HEK293 (cell line): ENCODE data around the gene DHRS2.

Experiments
- CTCF ChIA-PET: fragments of 350-600 bp; formaldehyde crosslinking; extraction: SDS; loops from one replicate; lab custom pipeline; 2021; ENCODE audit warnings: antibody characterized with exemption; lab: Yijun Ruan, JAX
- POLR2A ChIA-PET: fragments of 300-600 bp; formaldehyde crosslinking; extraction: SDS; loops from one replicate; lab custom pipeline; 2020; ENCODE audit warnings: antibody characterized with exemption, inconsistent platforms; lab: Yijun Ruan, JAX
- H3K27ac ChIP-seq: fragments of 200-500 bp; sonication (Bioruptor generic); 2 replicates; pipeline ENCODE4 v1.5.1; 2014; ENCODE audit warnings: low read depth, low read length, control low read depth, inconsistent platforms; ENCODE audit errors: extremely low read depth
- H3K36me3 ChIP-seq, 2 experiments: fragments of 200-500 bp in 1 of 2; sonication (Bioruptor generic) in 1 of 2; 1 replicate in 1 of 2; 2 replicates in 1 of 2; pipeline ENCODE4 v1.5.1; 2014 to 2017; ENCODE audit warnings: inconsistent platforms in 2 of 2, low read length in 2 of 2; ENCODE audit not compliant: control insufficient read depth in 2 of 2, insufficient read depth in 1 of 2
- H3K4me1 ChIP-seq: fragments of 200-500 bp; sonication (Bioruptor generic); 2 replicates; pipeline ENCODE4 v1.5.1; 2014; ENCODE audit warnings: mild to moderate bottlenecking, low read length, inconsistent platforms; ENCODE audit not compliant: control insufficient read depth, insufficient read depth
- H3K4me3 ChIP-seq: 2 replicates; pipeline ENCODE4 v1.5.1; 2011; ENCODE audit warnings: low read depth, mild to moderate bottlenecking, control low read depth, low read length, moderate library complexity
- H3K9me3 ChIP-seq: fragments of 200-500 bp; sonication (Bioruptor generic); 2 replicates; pipeline ENCODE4 v1.5.1; 2014; ENCODE audit warnings: low read depth, low read length, inconsistent platforms; ENCODE audit not compliant: control insufficient read depth, insufficient read depth
- ELK4 ChIP-seq: IDR thresholded peaks from 2 replicates; pipeline ENCODE4 v1.6.1; 2011; ENCODE audit warnings: mild to moderate bottlenecking, low read depth, low read length, borderline replicate concordance
- MYNN ChIP-seq: fragments of 450-650 bp; formaldehyde crosslinking; IDR thresholded peaks from 2 replicates; pipeline ENCODE4 v1.5.1; 2016; ENCODE audit warnings: missing biosample characterization, missing genetic modification characterization, borderline replicate concordance
- TRIM28 ChIP-seq: IDR thresholded peaks from 2 replicates; pipeline ENCODE4 v1.6.1; 2011; ENCODE audit warnings: low read length, control low read depth, borderline replicate concordance
- YY2 ChIP-seq: fragments of 450-650 bp; formaldehyde crosslinking; IDR thresholded peaks from 2 replicates; pipeline ENCODE4 v1.5.1; 2016; ENCODE audit warnings: missing biosample characterization, missing genetic modification characterization
- ZBTB21 ChIP-seq: fragments of 450-650 bp; formaldehyde crosslinking; IDR thresholded peaks from 2 replicates; pipeline ENCODE4 v1.5.1; 2017; ENCODE audit warnings: missing biosample characterization, missing genetic modification characterization
- ZFP3 ChIP-seq: fragments of 450-650 bp; formaldehyde crosslinking; IDR thresholded peaks from 2 replicates; pipeline ENCODE4 v1.5.1; 2016; ENCODE audit warnings: low read depth, missing biosample characterization, missing genetic modification characterization
- ZNF112 ChIP-seq: fragments of 450-650 bp; formaldehyde crosslinking; IDR thresholded peaks from 2 replicates; pipeline ENCODE4 v1.5.0; 2017; ENCODE audit warnings: missing biosample characterization, missing genetic modification characterization
- ZNF274 ChIP-seq, 2 experiments: fragments of 200-500 bp in 1 of 2; fragments of 450-650 bp in 1 of 2; sonication (Bioruptor generic) in 1 of 2; formaldehyde crosslinking in 1 of 2; IDR thresholded peaks; 2 replicates each; pipeline versions ENCODE4 v1.5.1 to v1.6.1; 2014 to 2016; ENCODE audit warnings: borderline replicate concordance in 1 of 2, inconsistent platforms in 1 of 2, low read length in 1 of 2, missing biosample characterization in 1 of 2, missing genetic modification characterization in 1 of 2
- ZNF280C ChIP-seq: fragments of 450-650 bp; formaldehyde crosslinking; IDR thresholded peaks from 2 replicates; pipeline ENCODE4 v1.5.1; 2016; ENCODE audit warnings: missing biosample characterization, missing genetic modification characterization
- ZNF37A ChIP-seq: fragments of 450-650 bp; IDR thresholded peaks from 2 replicates; pipeline ENCODE4 v1.5.1; 2018; ENCODE audit warnings: missing biosample characterization, missing genetic modification characterization
- ZNF394 ChIP-seq: fragments of 450-650 bp; formaldehyde crosslinking; IDR thresholded peaks from 2 replicates; pipeline ENCODE4 v1.5.1; 2016; ENCODE audit warnings: missing biosample characterization, missing genetic modification characterization, mild to moderate bottlenecking, moderate library complexity, borderline replicate concordance
- ZNF404 ChIP-seq: fragments of 450-650 bp; formaldehyde crosslinking; IDR thresholded peaks from 2 replicates; pipeline ENCODE4 v1.5.1; 2017; ENCODE audit warnings: missing biosample characterization, missing genetic modification characterization
- ZNF416 ChIP-seq: fragments of 450-650 bp; formaldehyde crosslinking; IDR thresholded peaks from 2 replicates; pipeline ENCODE4 v1.5.1; 2016; ENCODE audit warnings: missing biosample characterization, missing genetic modification characterization
- ZNF423 ChIP-seq: fragments of 450-650 bp; formaldehyde crosslinking; IDR thresholded peaks from 2 replicates; pipeline ENCODE4 v1.5.1; 2016; ENCODE audit warnings: missing biosample characterization, missing genetic modification characterization
- ZNF521 ChIP-seq: fragments of 450-650 bp; formaldehyde crosslinking; IDR thresholded peaks from 2 replicates; pipeline ENCODE4 v1.5.1; 2017; ENCODE audit warnings: missing biosample characterization, mild to moderate bottlenecking, missing genetic modification characterization
- ZNF580 ChIP-seq: fragments of 450-650 bp; formaldehyde crosslinking; IDR thresholded peaks from 2 replicates; pipeline ENCODE4 v1.5.1; 2016; ENCODE audit warnings: missing biosample characterization, missing genetic modification characterization
- ZNF626 ChIP-seq: fragments of 450-650 bp; sonication (Bioruptor Pico); formaldehyde crosslinking; IDR thresholded peaks from 2 replicates; pipeline ENCODE4 v1.5.1; 2018; ENCODE audit warnings: missing biosample characterization, missing genetic modification characterization, inconsistent platforms
- ZNF629 ChIP-seq: fragments of 450-650 bp; formaldehyde crosslinking; IDR thresholded peaks from 2 replicates; pipeline ENCODE4 v1.5.1; 2017; ENCODE audit warnings: missing biosample characterization, missing genetic modification characterization
- ZNF677 ChIP-seq: fragments of 450-650 bp; IDR thresholded peaks from 2 replicates; pipeline ENCODE4 v1.5.0; 2018; ENCODE audit warnings: missing biosample characterization, mild to moderate bottlenecking, missing genetic modification characterization, moderate library complexity
- TF ChIP-seq, protein P1 (sequence below): fragments of 450-650 bp; formaldehyde crosslinking; IDR thresholded peaks from 2 replicates; pipeline ENCODE4 v1.5.1; 2016; ENCODE audit warnings: missing biosample characterization, missing genetic modification characterization

DHRS2 gene

GRCh38 chr14:23610090-23610814 lies 25.9 kb upstream of the DHRS2 start:
- Histone ChIP-seq H3K36me3 (no peaks in the 10 kb centered on the region), H3K4me3 (no peak overlapping the region)
- POLR2A ChIA-PET, result no interaction called here
- TF ChIP-seq ZNF404 (tag by site-specific recombination) (no peak), TRIM28 (no peak), ZNF280C (no peak), MYNN (tag by site-specific recombination) (no peak), ZNF416 (tag by site-specific recombination) (no peak), ZNF580 (no peak), ZNF521 (no peak), ZNF394 (tag by site-specific recombination) (no peak), ZNF37A (tag by site-specific recombination) (no peak), ZNF626 (tag by site-specific recombination) (no peak), ZNF677 (no peak), ZNF274 (IDR thresholded peaks at IDR 0.05; ENCODE audit: low read length) (no peak), ZNF274 (tag by site-specific recombination; IDR thresholded peaks at IDR 0.05; ENCODE audit: borderline replicate concordance) (no peak), ZFP3 (tag by site-specific recombination) (no peak), ZNF423 (no peak), YY2 (tag by site-specific recombination) (no peak), ELK4 (no peak), ZNF112 (no peak)
- TF ChIP-seq, protein P1, sequence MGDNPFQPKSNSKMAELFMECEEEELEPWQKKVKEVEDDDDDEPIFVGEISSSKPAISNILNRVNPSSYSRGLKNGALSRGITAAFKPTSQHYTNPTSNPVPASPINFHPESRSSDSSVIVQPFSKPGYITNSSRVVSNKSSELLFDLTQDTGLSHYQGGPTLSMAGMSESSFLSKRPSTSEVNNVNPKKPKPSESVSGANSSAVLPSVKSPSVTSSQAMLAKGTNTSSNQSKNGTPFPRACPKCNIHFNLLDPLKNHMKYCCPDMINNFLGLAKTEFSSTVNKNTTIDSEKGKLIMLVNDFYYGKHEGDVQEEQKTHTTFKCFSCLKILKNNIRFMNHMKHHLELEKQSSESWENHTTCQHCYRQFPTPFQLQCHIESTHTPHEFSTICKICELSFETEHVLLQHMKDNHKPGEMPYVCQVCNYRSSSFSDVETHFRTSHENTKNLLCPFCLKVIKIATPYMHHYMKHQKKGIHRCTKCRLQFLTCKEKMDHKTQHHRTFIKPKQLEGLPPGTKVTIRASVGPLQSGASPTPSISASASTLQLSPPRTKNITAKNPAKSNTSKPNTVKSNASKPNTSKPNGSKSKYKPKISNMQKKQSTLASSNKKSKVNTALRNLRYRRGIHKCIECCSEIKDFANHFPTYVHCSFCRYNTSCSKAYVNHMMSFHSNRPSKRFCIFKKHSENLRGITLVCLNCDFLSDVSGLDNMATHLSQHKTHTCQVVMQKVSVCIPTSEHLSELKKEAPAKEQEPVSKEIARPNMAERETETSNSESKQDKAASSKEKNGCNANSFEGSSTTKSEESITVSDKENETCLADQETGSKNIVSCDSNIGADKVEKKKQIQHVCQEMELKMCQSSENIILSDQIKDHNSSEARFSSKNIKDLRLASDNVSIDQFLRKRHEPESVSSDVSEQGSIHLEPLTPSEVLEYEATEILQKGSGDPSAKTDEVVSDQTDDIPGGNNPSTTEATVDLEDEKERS (tag by site-specific recombination), result no peak
- TF ChIP-seq, all 188 proteins: peak for 0
- CTCF ChIA-PET, result interaction anchor here (1.4 to 1.6 kb wide), 2 partner anchors 21 kb away, joined by 4 to 11 read pairs; no protein-coding TSS in a partner anchor
- Histone ChIP-seq H3K4me1 (no peaks in the 10 kb centered on the region), H3K27ac (no peak overlapping the region), H3K9me3 (no peaks in the 10 kb centered on the region)

GRCh38 chr14:23610815-23611289 lies 25.3 kb upstream of the DHRS2 start:
- POLR2A ChIA-PET, result no interaction called here

More at GRCh38 chr14:23610815-23611289, 25.3 kb upstream of the DHRS2 start:
- Histone ChIP-seq H3K36me3 (no peaks in the 10 kb centered on the region), H3K9me3 (no peaks in the 10 kb centered on the region), H3K27ac (no peak overlapping the region), H3K4me1 (no peaks in the 10 kb centered on the region), H3K4me3 (no peak overlapping the region)
- CTCF ChIA-PET, result interaction anchor here (1.4 to 1.6 kb wide), 2 partner anchors 21 to 22 kb away, joined by 4 to 11 read pairs; no protein-coding TSS in a partner anchor
- TF ChIP-seq ZNF629 (tag by site-specific recombination) (no peak), ELK4 (no peak), ZBTB21 (tag by site-specific recombination) (no peak)
